UCSD-AML1 (cell line): ENCODE results near the gene MPP1.

Experiments
- DNase-seq: peaks from one replicate; lab custom pipeline; 2025; ENCODE audit not compliant: unreplicated experiment; lab: John Stamatoyannopoulos, UW

Gene MPP1

GRCh38 chrX:154732421-154733065 lies 72.7 kb downstream of the MPP1 start:
- DNase-seq: peak; percentile 49

GRCh38 chrX:154731881-154732280 lies 73.4 kb downstream of the MPP1 start:
- DNase-seq: no peak

- DNase-seq: no peak
These were observed 74.1 kb downstream of the MPP1 start for GRCh38 chrX:154731184-154731583.

GRCh38 chrX:154730253-154730891 lies 74.9 kb downstream of the MPP1 start:
- DNase-seq: no peak

- no peak for DNase-seq
These were observed 75.8 kb downstream of the MPP1 start for GRCh38 chrX:154729439-154729838.
